Natural killer cell (primary cell): ENCODE data around the gene SIN3A. TPM values are rescaled to one million over a fixed set of nuclear protein-coding genes. Genes with fewer than 3 reads are reported as not detected.
A peak's percentile ranks its signal among the peaks of the same experiment; 100 is the strongest.
"Not testable (repeated sequence)": the region's sequence is repeated elsewhere in the genome, so short reads cannot be mapped to it uniquely, and the experiment has no call there.

ENCODE experiments used
- ATAC-seq, 3 donors: fragments of 150-1000 bp in 2 of 3; fragments of 200-7000 bp in 1 of 3; cut with Tn5 transposase; 1 replicate in 1 of 3; 2 replicates in 2 of 3; pipeline ENCODE4 v1.10.0; 2021; ENCODE audit warnings: mild to moderate bottlenecking in 2 of 3, moderate library complexity in 2 of 3
- DNase-seq, 2 donors: peaks; one replicate each; pipeline versions ENCODE4 v3.0.0 to v3.0.0-alpha.2; 2013 to 2021; ENCODE audit warnings: mixed read lengths in 1 of 2
- H3K27ac ChIP-seq: one replicate; pipeline ENCODE4 v1.5.1; 2013; ENCODE audit warnings: mild to moderate bottlenecking, low read length
- H3K27me3 ChIP-seq: one replicate; pipeline ENCODE4 v1.6.1; 2013; ENCODE audit warnings: low read length; ENCODE audit not compliant: control insufficient read depth, insufficient read depth
- H3K36me3 ChIP-seq: one replicate; pipeline ENCODE4 v1.6.1; 2013; ENCODE audit warnings: low read length; ENCODE audit not compliant: control insufficient read depth, insufficient read depth
- H3K4me1 ChIP-seq: one replicate; pipeline ENCODE4 v1.6.1; 2013; ENCODE audit warnings: low read length; ENCODE audit not compliant: control insufficient read depth, insufficient read depth
- H3K4me3 ChIP-seq: one replicate; pipeline ENCODE4 v1.5.1; 2013; ENCODE audit warnings: low read length
- H3K9me3 ChIP-seq: one replicate; pipeline ENCODE4 v1.6.1; 2013; ENCODE audit warnings: low read length; ENCODE audit not compliant: control insufficient read depth, insufficient read depth
- H3K27ac Mint-ChIP-seq, 2 donors: one replicate each; pipeline ENCODE4 v1.8.0; 2022; ENCODE audit warnings: mild to moderate bottlenecking in 2 of 2, mixed read lengths in 2 of 2, moderate library complexity in 1 of 2
- H3K27me3 Mint-ChIP-seq, 2 donors: one replicate each; pipeline ENCODE4 v1.8.0; 2022; ENCODE audit warnings: low read depth in 2 of 2, mixed read lengths in 2 of 2
- H3K36me3 Mint-ChIP-seq: one replicate; pipeline ENCODE4 v1.8.0; 2022; ENCODE audit warnings: mixed read lengths
- H3K4me1 Mint-ChIP-seq, 2 donors: one replicate each; pipeline ENCODE4 v1.8.0; 2022; ENCODE audit warnings: mixed read lengths in 2 of 2
- H3K4me3 Mint-ChIP-seq: one replicate; pipeline ENCODE4 v1.8.0; 2022; ENCODE audit warnings: mild to moderate bottlenecking, moderate library complexity, mixed read lengths
- H3K9me3 Mint-ChIP-seq, 2 donors: one replicate each; pipeline ENCODE4 v1.8.0; 2022; ENCODE audit warnings: mixed read lengths in 2 of 2
- CTCF ChIP-seq: fragments of 200-600 bp; IDR thresholded peaks from one replicate; pipeline ENCODE4 v1.8.0; 2022; ENCODE audit warnings: antibody characterized with exemption
- WGBS: methylation state at CpG from one replicate; pipeline ENCODE4 v1.1.7; 2013; ENCODE audit warnings: missing lambda C conversion rate; ENCODE audit not compliant: insufficient coverage; 5-methylcytosine and 5-hydroxymethylcytosine counted together
- intact Hi-C: fragments of 100-400 bp; cut with micrococcal nuclease; formaldehyde crosslinking; loops from one replicate; pipeline ENCODE4 v1.14.2; 2022
- total RNA-seq, 4 donors: library from RNA; stranded (reverse); fragments of 120-200 nt in 1 of 4; gene quantifications; one replicate each; pipeline versions ENCODE4 v1.2.3 to v1.2.4, GENCODE V29; 2013 to 2022

The SIN3A gene
- total RNA-seq, 3 donors from 2014 or later (not counting 1 experiment from before 2014, with no cell fraction given), result 135 to 175 (median 137) TPM

- no CpG with 5 or more reads among the region's 1 CpG for WGBS
- Mint-ChIP-seq H3K27me3 (no peaks in the 10 kb centered on the region), H3K36me3 (no peaks in the 10 kb centered on the region), H3K27ac (peak overlapping the region in 1 of 2 donors; percentile 53), H3K4me1 (peaks cover 0 to 10% of the 10 kb centered on the region in 2 donors), H3K4me3 (no peak overlapping the region), H3K9me3 (no peaks in the 10 kb centered on the region)
- ATAC-seq (no peak), DNase-seq (no peak)
- intact Hi-C loops, result no loop called here
- no peak overlapping the region for H3K4me3 ChIP-seq
- no peaks in the 10 kb centered on the region for H3K9me3 ChIP-seq
- no peak overlapping the region for H3K27ac ChIP-seq
- peaks cover 16% of the 10 kb centered on the region for H3K36me3 ChIP-seq
- no peaks in the 10 kb centered on the region for H3K4me1 ChIP-seq
- no peaks in the 10 kb centered on the region for H3K27me3 ChIP-seq
- no peak for TF ChIP-seq CTCF
Observed at GRCh38 chr15:75483106-75483505, 31.6 kb upstream of the SIN3A start.

GRCh38 chr15:75480463-75480862, 29.0 kb upstream of the SIN3A start:
- H3K27ac ChIP-seq, result not testable (repeated sequence)

DNA sequence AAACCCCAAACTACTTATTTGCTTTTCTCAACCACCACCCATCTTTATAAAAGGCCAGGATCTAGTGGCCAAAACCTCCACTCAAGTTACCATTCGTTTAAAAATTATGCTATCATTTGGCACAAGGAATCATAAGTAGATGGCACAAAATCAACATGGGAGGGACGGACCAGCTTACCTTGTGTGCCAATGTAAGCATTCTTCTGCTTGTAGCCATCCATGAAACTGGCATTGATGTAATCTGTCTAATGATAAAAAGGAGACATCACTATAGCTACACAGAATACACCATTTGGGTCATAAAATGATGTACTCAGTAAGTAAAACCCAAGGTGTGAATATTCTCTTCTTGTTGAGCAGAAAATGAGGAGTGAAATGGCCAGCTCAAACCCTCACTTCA, 28.2 kb upstream of the SIN3A start:
- Histone ChIP-seq H3K27me3 (no peaks in the 10 kb centered on the region), H3K36me3 (peaks cover 21% of the 10 kb centered on the region), H3K4me1 (no peaks in the 10 kb centered on the region), H3K9me3 (no peaks in the 10 kb centered on the region), H3K27ac (no peak overlapping the region), H3K4me3 (no peak overlapping the region)
- DNase-seq (no peak), ATAC-seq (no peak)
- peaks cover 0 to 7% of the 10 kb centered on the region in 2 donors for H3K4me1 Mint-ChIP-seq
- no peak for TF ChIP-seq CTCF
- intact Hi-C loops, result no loop called here
- no peak overlapping the region for H3K27ac Mint-ChIP-seq
- no peaks in the 10 kb centered on the region for H3K36me3 Mint-ChIP-seq
- H3K9me3 Mint-ChIP-seq, result no peaks in the 10 kb centered on the region
- WGBS, result 96% methylated on average over 2 of the region's 2 CpGs
- no peaks in the 10 kb centered on the region for H3K27me3 Mint-ChIP-seq
- no peak overlapping the region for H3K4me3 Mint-ChIP-seq

More at GRCh38 chr15:75480463-75480862, 29.0 kb upstream of the SIN3A start:
- H3K4me3 Mint-ChIP-seq, H3K9me3 ChIP-seq, H3K27me3 Mint-ChIP-seq, H3K4me3 ChIP-seq, DNase-seq, H3K36me3 Mint-ChIP-seq, ATAC-seq, H3K27ac Mint-ChIP-seq, H3K27me3 ChIP-seq, H3K4me1 ChIP-seq, H3K4me1 Mint-ChIP-seq, H3K9me3 Mint-ChIP-seq, intact Hi-C loops: not testable (repeated sequence)
- H3K36me3 ChIP-seq, result peaks cover 20% of the 10 kb centered on the region
- 99% methylated on average over 34 of the region's 54 CpGs for WGBS

- DNase-seq, H3K9me3 ChIP-seq, H3K36me3 Mint-ChIP-seq, H3K27ac Mint-ChIP-seq, H3K9me3 Mint-ChIP-seq, intact Hi-C loops, H3K27me3 Mint-ChIP-seq, H3K27ac ChIP-seq, H3K27me3 ChIP-seq, H3K4me3 ChIP-seq, ATAC-seq, H3K4me3 Mint-ChIP-seq, H3K4me1 ChIP-seq, H3K4me1 Mint-ChIP-seq: not testable (repeated sequence)
- H3K36me3 ChIP-seq, result peaks cover 30% of the 10 kb centered on the region
- 95% methylated on average over 5 of the region's 5 CpGs for WGBS
Observed at GRCh38 chr15:75477094-75477493, 25.6 kb upstream of the SIN3A start.
